T-helper 1 cell (primary cell): ENCODE data around the gene MRPL40.

ENCODE experiments used
- DNase-seq, 5 donors: peaks; one replicate each; pipeline ENCODE4 v3.0.0-alpha.2; 2012 to 2020

Gene MRPL40

DNA sequence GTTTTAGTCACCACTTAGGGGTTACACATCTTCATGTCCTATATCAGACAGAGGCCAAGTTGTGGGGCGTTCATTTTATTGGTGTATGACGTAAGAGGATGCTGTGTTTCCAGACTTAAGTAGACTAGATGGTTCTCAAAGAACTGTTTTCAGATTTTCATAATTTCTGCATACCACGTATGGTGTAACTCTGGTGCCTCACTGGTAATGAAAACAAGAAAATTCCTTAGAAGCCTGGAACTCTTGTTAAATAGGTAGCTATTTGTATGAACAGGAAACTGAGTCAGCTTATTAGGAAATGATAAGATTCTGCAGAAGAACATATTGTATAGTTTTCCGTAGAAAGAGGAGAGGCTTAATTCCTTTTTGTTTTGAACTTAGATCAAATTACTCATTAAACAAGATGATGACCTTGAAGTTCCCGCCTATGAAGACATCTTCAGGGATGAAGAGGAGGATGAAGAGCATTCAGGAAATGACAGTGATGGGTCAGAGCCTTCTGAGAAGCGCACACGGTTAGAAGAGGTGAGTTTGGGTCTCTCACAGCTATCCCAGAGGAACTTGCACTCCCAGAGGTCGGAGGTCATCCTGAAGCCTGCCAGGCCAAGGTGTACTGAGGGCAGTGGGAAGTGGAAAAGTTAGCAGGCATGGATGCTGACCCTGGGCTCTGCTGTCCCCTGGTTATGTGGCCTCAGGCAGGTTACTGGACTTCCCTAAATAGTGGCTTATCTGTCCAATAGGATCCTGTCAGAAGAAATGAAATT, 51.3 kb downstream of the MRPL40 start:
- no peak for DNase-seq
